SH-SY5Y (cell line): ENCODE results near the gene EFCAB12.

Source experiments
- GATA2 ChIP-seq: IDR thresholded peaks from 2 replicates; pipeline ENCODE4 v1.6.1; 2011; ENCODE audit warnings: mild to moderate bottlenecking, low read depth, low read length
- GATA3 ChIP-seq: IDR thresholded peaks from 2 replicates; pipeline ENCODE4 v1.6.1; 2011; ENCODE audit warnings: low read depth, mild to moderate bottlenecking, low read length, moderate library complexity

Gene EFCAB12

GRCh38 chr3:129353589-129353941, 74.9 kb downstream of the EFCAB12 start:
- TF ChIP-seq GATA2 (no peak), GATA3 (no peak)

- TF ChIP-seq GATA3 (no peak), GATA2 (no peak)
These were observed 75.5 kb downstream of the EFCAB12 start for GRCh38 chr3:129352650-129353588.

GRCh38 chr3:129352045-129352444, 76.4 kb downstream of the EFCAB12 start:
- TF ChIP-seq GATA3 (no peak), GATA2 (no peak)
